ENCODE data around the gene CERK.

Gene CERK

GRCh38 chr22:46764779-46765485, 26.9 kb upstream of the CERK start:
- DNase-seq, result no peak

GRCh38 chr22:46764140-46764680, 26.2 kb upstream of the CERK start:
- DNase-seq, result no peak

GRCh38 chr22:46763051-46763705, 25.1 kb upstream of the CERK start:
- peak; percentile 33 for DNase-seq

- DNase-seq, result peak; percentile 95
These were observed 24.4 kb upstream of the CERK start, which contains the start of gene TBC1D22A for GRCh38 chr22:46762238-46763050. Gene TBC1D22A (plus strand): TSS chr22:46762650. CDS start chr22:46762787, 137 bp downstream.

- DNase-seq, result no peak
These were observed 23.6 kb upstream of the CERK start for GRCh38 chr22:46761539-46762237.

GRCh38 chr22:46761017-46761416, 23.0 kb upstream of the CERK start:
- no peak for DNase-seq

- DNase-seq, result peak; percentile 52
These were observed 20.8 kb upstream of the CERK start for GRCh38 chr22:46758867-46759290.

GRCh38 chr22:46758121-46758520, 20.1 kb upstream of the CERK start:
- DNase-seq, result no peak

GRCh38 chr22:46757104-46757503, 19.1 kb upstream of the CERK start:
- no peak for DNase-seq

- no peak for DNase-seq
These were observed 18.0 kb upstream of the CERK start for GRCh38 chr22:46756097-46756496.

GRCh38 chr22:46755525-46755924, 17.5 kb upstream of the CERK start:
- DNase-seq, result no peak

- DNase-seq, result no peak
These were observed 16.8 kb upstream of the CERK start for GRCh38 chr22:46754826-46755225.

GRCh38 chr22:46754110-46754799, 16.2 kb upstream of the CERK start:
- peak; percentile 98 for DNase-seq

- DNase-seq, result no peak
These were observed 15.7 kb upstream of the CERK start for GRCh38 chr22:46753761-46754109.

- no peak for DNase-seq
These were observed 15.3 kb upstream of the CERK start for GRCh38 chr22:46753360-46753759.

- no peak for DNase-seq
These were observed 14.9 kb upstream of the CERK start for GRCh38 chr22:46752988-46753310.

- DNase-seq, result no peak
These were observed 14.4 kb upstream of the CERK start for GRCh38 chr22:46752286-46752987.

- no peak for DNase-seq
These were observed 12.9 kb upstream of the CERK start for GRCh38 chr22:46750863-46751443.

- DNase-seq, result no peak
These were observed 12.4 kb upstream of the CERK start for GRCh38 chr22:46750530-46750800.

- DNase-seq, result no peak
These were observed 11.9 kb upstream of the CERK start for GRCh38 chr22:46749682-46750529.

Measured in fibroblast of skin of scalp (primary cell).